H9 (cell line): ENCODE measurements around the gene ADAM22. TPM values are rescaled to one million over a fixed set of nuclear protein-coding genes. Genes with fewer than 3 reads are reported as not detected.

Experiments
- DNase-seq: peaks from one replicate; pipeline ENCODE4 v3.0.0-alpha.2; 2017
- H2AFZ ChIP-seq: one replicate; pipeline ENCODE4 v1.6.1; 2013; ENCODE audit warnings: mild to moderate bottlenecking, low read length, control low read depth, moderate library complexity
- H2AK5ac ChIP-seq: 2 replicates; pipeline ENCODE4 v1.6.1; 2013; ENCODE audit warnings: low read length, control low read depth, mixed read lengths; ENCODE audit not compliant: insufficient read length
- H2BK120ac ChIP-seq: one replicate; pipeline ENCODE4 v1.6.1; 2013; ENCODE audit warnings: low read depth, mild to moderate bottlenecking, low read length, control low read depth, inconsistent platforms; ENCODE audit not compliant: poor library complexity, severe bottlenecking
- H2BK12ac ChIP-seq: 2 replicates; pipeline ENCODE4 v1.6.1; 2013; ENCODE audit warnings: low read length, control low read depth, mixed read lengths, low read depth; ENCODE audit not compliant: insufficient read length
- H2BK15ac ChIP-seq: 2 replicates; pipeline ENCODE4 v1.6.1; 2013; ENCODE audit warnings: low read depth, low read length, control low read depth
- H2BK20ac ChIP-seq: one replicate; pipeline ENCODE4 v1.6.1; 2013; ENCODE audit warnings: low read depth, mild to moderate bottlenecking, low read length, control low read depth, inconsistent platforms; ENCODE audit not compliant: poor library complexity, severe bottlenecking
- H2BK5ac ChIP-seq: 2 replicates; pipeline ENCODE4 v1.6.1; 2013; ENCODE audit warnings: low read length, control low read depth, mixed read lengths; ENCODE audit not compliant: insufficient read length
- H3K14ac ChIP-seq: 2 replicates; pipeline ENCODE4 v1.6.1; 2013; ENCODE audit warnings: low read length, control low read depth; ENCODE audit not compliant: insufficient read depth
- H3K18ac ChIP-seq: 2 replicates; pipeline ENCODE4 v1.6.1; 2013; ENCODE audit warnings: low read depth, mild to moderate bottlenecking, mixed read lengths, low read length, control low read depth; ENCODE audit not compliant: insufficient read length
- H3K23ac ChIP-seq: 2 replicates; pipeline ENCODE4 v1.6.1; 2013; ENCODE audit warnings: low read length, control low read depth, mixed read lengths, low read depth; ENCODE audit not compliant: insufficient read length
- H3K23me2 ChIP-seq: 2 replicates; pipeline ENCODE4 v1.6.1; 2013; ENCODE audit warnings: low read depth, mild to moderate bottlenecking, mixed read lengths, low read length, control low read depth; ENCODE audit not compliant: insufficient read length, poor library complexity, severe bottlenecking
- H3K27ac ChIP-seq: 2 replicates; pipeline ENCODE4 v1.5.1; 2013; ENCODE audit warnings: low read length, control low read depth, mixed read lengths, low read depth; ENCODE audit not compliant: insufficient read length
- H3K27me3 ChIP-seq: 2 replicates; pipeline ENCODE4 v1.6.1; 2013; ENCODE audit warnings: low read length, control low read depth, inconsistent platforms; ENCODE audit not compliant: insufficient read depth
- H3K4ac ChIP-seq: 2 replicates; pipeline ENCODE4 v1.6.1; 2013; ENCODE audit warnings: low read depth, mild to moderate bottlenecking, control low read depth, inconsistent platforms, low read length, moderate library complexity
- H3K4me1 ChIP-seq: 2 replicates; pipeline ENCODE4 v1.6.1; 2013; ENCODE audit warnings: low read length, control low read depth, inconsistent platforms; ENCODE audit not compliant: insufficient read depth
- H3K4me2 ChIP-seq: 2 replicates; pipeline ENCODE4 v1.6.1; 2013; ENCODE audit warnings: low read length, control low read depth, mixed read lengths; ENCODE audit not compliant: insufficient read length, insufficient read depth
- H3K56ac ChIP-seq: 2 replicates; pipeline ENCODE4 v1.6.1; 2013; ENCODE audit warnings: low read depth, mild to moderate bottlenecking, mixed read lengths, low read length, control low read depth; ENCODE audit not compliant: insufficient read length
- H3K79me1 ChIP-seq: 2 replicates; pipeline ENCODE4 v1.6.1; 2013; ENCODE audit warnings: low read depth, mild to moderate bottlenecking, moderate library complexity, low read length, control low read depth, inconsistent platforms; ENCODE audit not compliant: insufficient read depth, poor library complexity, severe bottlenecking
- H3K79me2 ChIP-seq: 2 replicates; pipeline ENCODE4 v1.6.1; 2013; ENCODE audit warnings: low read length, control low read depth, inconsistent platforms; ENCODE audit not compliant: insufficient read depth
- H3K9ac ChIP-seq: 2 replicates; pipeline ENCODE4 v1.6.1; 2013; ENCODE audit warnings: low read length, control low read depth, mixed read lengths; ENCODE audit not compliant: insufficient read length; ENCODE audit errors: extremely low read depth
- H3K9me3 ChIP-seq: one replicate; pipeline ENCODE4 v1.6.1; 2013; ENCODE audit warnings: low read depth, low read length, inconsistent platforms; ENCODE audit not compliant: control insufficient read depth
- H3T11ph ChIP-seq: one replicate; pipeline ENCODE4 v1.6.1; 2013; ENCODE audit warnings: mild to moderate bottlenecking, low read length, control low read depth, inconsistent platforms
- H4K20me1 ChIP-seq: one replicate; pipeline ENCODE4 v1.6.1; 2013; ENCODE audit not compliant: control insufficient read depth, insufficient read length, insufficient read depth
- H4K5ac ChIP-seq: 2 replicates; pipeline ENCODE4 v1.6.1; 2013; ENCODE audit warnings: low read depth, mild to moderate bottlenecking, mixed read lengths, low read length, control low read depth; ENCODE audit not compliant: insufficient read length
- H4K8ac ChIP-seq: replicated peaks from 2 replicates; pipeline ENCODE4 v1.6.1; 2013; ENCODE audit warnings: low read length, control low read depth, mixed read lengths, low read depth; ENCODE audit not compliant: insufficient read length
- H4K91ac ChIP-seq: 2 replicates; pipeline ENCODE4 v1.6.1; 2013; ENCODE audit warnings: low read depth, mild to moderate bottlenecking, moderate library complexity, mixed read lengths, low read length, control low read depth; ENCODE audit not compliant: insufficient read length
- H3K27ac Mint-ChIP-seq, 3 experiments: 2 replicates in 2 of 3; 3 replicates in 1 of 3; pipeline ENCODE4 v1.8.0; 2020 to 2021; ENCODE audit warnings: mixed read lengths in 3 of 3, mild to moderate bottlenecking in 1 of 3, moderate library complexity in 1 of 3
- H3K27me3 Mint-ChIP-seq: 2 replicates; pipeline ENCODE4 v1.8.0; 2021; ENCODE audit warnings: low read depth, mild to moderate bottlenecking, moderate library complexity, mixed read lengths
- H3K36me3 Mint-ChIP-seq, 3 experiments: 2 replicates in 2 of 3; 3 replicates in 1 of 3; pipeline ENCODE4 v1.8.0; 2020 to 2021; ENCODE audit warnings: low read depth in 3 of 3, mixed read lengths in 3 of 3; ENCODE audit not compliant: insufficient read depth in 1 of 3
- H3K4me1 Mint-ChIP-seq, 2 experiments: 2 replicates each; pipeline ENCODE4 v1.8.0; 2020; ENCODE audit warnings: mixed read lengths in 2 of 2
- H3K4me3 Mint-ChIP-seq, 2 experiments: 2 replicates in 1 of 2; 3 replicates in 1 of 2; pipeline ENCODE4 v1.8.0; 2020 to 2021; ENCODE audit warnings: mild to moderate bottlenecking in 2 of 2, mixed read lengths in 2 of 2, moderate library complexity in 1 of 2
- H3K9me3 Mint-ChIP-seq, 2 experiments: 2 replicates in 1 of 2; 3 replicates in 1 of 2; pipeline ENCODE4 v1.8.0; 2020; ENCODE audit warnings: mild to moderate bottlenecking in 2 of 2, mixed read lengths in 2 of 2, moderate library complexity in 1 of 2
- WGBS: extraction: QIAGEN DNeasy Blood & Tissue Kit; methylation state at CpG from one replicate; pipeline ENCODE4 v1.1.7; 2013; ENCODE audit warnings: missing lambda C conversion rate, low lambda C conversion rate, mixed read lengths; ENCODE audit not compliant: insufficient read length; ENCODE audit errors: extremely low coverage; 5-methylcytosine and 5-hydroxymethylcytosine counted together
- total RNA-seq: library from RNA; stranded (reverse); gene quantifications from 2 replicates; pipeline ENCODE4 v1.2.1, GENCODE V29; 2021
- TF ChIP-seq, protein P1 (sequence below): fragments of 200-600 bp; sonication (generic); conservative IDR thresholded peaks from 3 replicates; pipeline ENCODE4 v1.8.0; 2021; ENCODE audit warnings: antibody characterized with exemption, mild to moderate bottlenecking

The ADAM22 gene
- total RNA-seq, 1 experiment from 2014 or later: 8.7 TPM

- peaks cover 5% of the 10 kb centered on the region in 2 experiments; a peak in 1 of 4 replicates for H3K4me1 Mint-ChIP-seq
- Histone ChIP-seq H4K20me1 (no peaks in the 10 kb centered on the region), H3K18ac (no peak overlapping the region), H3K79me2 (no peaks in the 10 kb centered on the region), H2BK120ac (no peak overlapping the region), H4K91ac (no peak overlapping the region), H2BK12ac (no peak overlapping the region), H4K8ac (no peak overlapping the region), H3T11ph (no peak overlapping the region), H3K79me1 (no peaks in the 10 kb centered on the region), H3K23ac (no peak overlapping the region), H3K23me2 (no peaks in the 10 kb centered on the region), H2AK5ac (no peak overlapping the region), H3K4me2 (no peak overlapping the region), H2BK5ac (no peak overlapping the region), H3K27ac (no peak overlapping the region), H3K27me3 (no peaks in the 10 kb centered on the region), H3K9me3 (no peaks in the 10 kb centered on the region), H3K9ac (no peak overlapping the region), H3K4ac (no peak overlapping the region), H2BK20ac (no peak overlapping the region), H3K56ac (no peak overlapping the region), H3K4me1 (no peaks in the 10 kb centered on the region), H2AFZ (no peak overlapping the region), H2BK15ac (no peak overlapping the region), H4K5ac (no peak overlapping the region), H3K14ac (no peak overlapping the region)
- no peaks in the 10 kb centered on the region for H3K9me3 Mint-ChIP-seq
- no peak overlapping the region for H3K4me3 Mint-ChIP-seq
- TF ChIP-seq, protein P1, sequence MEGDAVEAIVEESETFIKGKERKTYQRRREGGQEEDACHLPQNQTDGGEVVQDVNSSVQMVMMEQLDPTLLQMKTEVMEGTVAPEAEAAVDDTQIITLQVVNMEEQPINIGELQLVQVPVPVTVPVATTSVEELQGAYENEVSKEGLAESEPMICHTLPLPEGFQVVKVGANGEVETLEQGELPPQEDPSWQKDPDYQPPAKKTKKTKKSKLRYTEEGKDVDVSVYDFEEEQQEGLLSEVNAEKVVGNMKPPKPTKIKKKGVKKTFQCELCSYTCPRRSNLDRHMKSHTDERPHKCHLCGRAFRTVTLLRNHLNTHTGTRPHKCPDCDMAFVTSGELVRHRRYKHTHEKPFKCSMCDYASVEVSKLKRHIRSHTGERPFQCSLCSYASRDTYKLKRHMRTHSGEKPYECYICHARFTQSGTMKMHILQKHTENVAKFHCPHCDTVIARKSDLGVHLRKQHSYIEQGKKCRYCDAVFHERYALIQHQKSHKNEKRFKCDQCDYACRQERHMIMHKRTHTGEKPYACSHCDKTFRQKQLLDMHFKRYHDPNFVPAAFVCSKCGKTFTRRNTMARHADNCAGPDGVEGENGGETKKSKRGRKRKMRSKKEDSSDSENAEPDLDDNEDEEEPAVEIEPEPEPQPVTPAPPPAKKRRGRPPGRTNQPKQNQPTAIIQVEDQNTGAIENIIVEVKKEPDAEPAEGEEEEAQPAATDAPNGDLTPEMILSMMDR: no peak
- H3K27me3 Mint-ChIP-seq: no peaks in the 10 kb centered on the region
- WGBS: no CpG with 5 or more reads among the region's 1 CpG
- no peak overlapping the region for H3K27ac Mint-ChIP-seq
- no peak for DNase-seq
- H3K36me3 Mint-ChIP-seq: peaks cover 0 to 3% (median 0%) of the 10 kb centered on the region in 3 experiments; a peak in 2 of 7 replicates
Measured at GRCh38 chr7:87999261-87999660, 65.2 kb downstream of the ADAM22 start.
